Gastroesophageal sphincter (tissue), 4 donors: Measurements from ENCODE around the gene MTCL1. TPM values are rescaled to one million over a fixed set of nuclear protein-coding genes. Genes with fewer than 3 reads are reported as not detected.

Experiments used
- ATAC-seq: fragments of 150-250 bp; one replicate; pipeline ENCODE4 v1.9.1; 2016; ENCODE audit warnings: mild to moderate bottlenecking, moderate library complexity
- H3K27ac ChIP-seq, 4 donors: fragments of 200-600 bp; sonication (generic) in 3 of 4; 1 replicate in 3 of 4; 2 replicates in 1 of 4; pipeline ENCODE4 v1.5.1; 2016 to 2019
- H3K27me3 ChIP-seq: fragments of 200-600 bp; sonication (generic); one replicate; pipeline ENCODE4 v1.5.1; 2019
- H3K36me3 ChIP-seq, 2 donors: fragments of 200-600 bp; sonication (generic); one replicate each; pipeline ENCODE4 v1.5.1; 2019; ENCODE audit warnings: control low read depth in 1 of 2
- H3K4me1 ChIP-seq, 3 donors: fragments of 200-600 bp; sonication (generic); 1 replicate in 2 of 3; 2 replicates in 1 of 3; pipeline ENCODE4 v1.5.1; 2016 to 2019; ENCODE audit warnings: control low read depth in 2 of 3
- H3K4me3 ChIP-seq, 2 donors: fragments of 200-600 bp; sonication (generic); one replicate each; pipeline ENCODE4 v1.5.1; 2019; ENCODE audit warnings: mild to moderate bottlenecking in 1 of 2, moderate library complexity in 1 of 2
- H3K9me3 ChIP-seq, 3 donors: fragments of 200-600 bp; sonication (generic); one replicate each; pipeline ENCODE4 v1.5.1; 2017 to 2019; ENCODE audit warnings: control low read depth in 2 of 3
- EP300 ChIP-seq: sonication (generic); formaldehyde crosslinking; IDR thresholded peaks from one replicate; pipeline ENCODE4 v1.6.1; 2017; ENCODE audit warnings: antibody characterized with exemption, mild to moderate bottlenecking
- POLR2A ChIP-seq, 2 donors: fragments of 450-650 bp; IDR thresholded peaks; one replicate each; pipeline ENCODE4 v1.6.1; 2017; ENCODE audit warnings: antibody characterized with exemption in 2 of 2, mild to moderate bottlenecking in 2 of 2, moderate library complexity in 1 of 2
- POLR2AphosphoS5 ChIP-seq: sonication (generic); formaldehyde crosslinking; IDR thresholded peaks from one replicate; pipeline ENCODE4 v1.6.1; 2017; ENCODE audit warnings: antibody characterized with exemption
- WGBS, 2 donors: methylation state at CpG; one replicate each; pipeline ENCODE4 v1.1.5; 2018; ENCODE audit warnings: low coverage in 1 of 2; 5-methylcytosine and 5-hydroxymethylcytosine counted together
- total RNA-seq, 4 donors: library from RNA; depleted of rRNA; stranded (reverse); fragments of >200 nt; gene quantifications; one replicate each; pipeline ENCODE4 v1.1.0, GENCODE V29; 2016
- TF ChIP-seq, protein P1 (sequence below), 4 experiments: fragments of 200-600 bp in 2 of 4; fragments of 450-650 bp in 2 of 4; sonication (generic) in 1 of 4; IDR thresholded peaks; one replicate each; pipeline ENCODE4 v1.5.1; 2017 to 2019; ENCODE audit warnings: antibody characterized with exemption in 4 of 4, mild to moderate bottlenecking in 2 of 4, moderate library complexity in 2 of 4

The MTCL1 gene
- total RNA-seq, 4 donors from 2014 or later = 35.0 to 68.0 (median 51.4) TPM

DNA sequence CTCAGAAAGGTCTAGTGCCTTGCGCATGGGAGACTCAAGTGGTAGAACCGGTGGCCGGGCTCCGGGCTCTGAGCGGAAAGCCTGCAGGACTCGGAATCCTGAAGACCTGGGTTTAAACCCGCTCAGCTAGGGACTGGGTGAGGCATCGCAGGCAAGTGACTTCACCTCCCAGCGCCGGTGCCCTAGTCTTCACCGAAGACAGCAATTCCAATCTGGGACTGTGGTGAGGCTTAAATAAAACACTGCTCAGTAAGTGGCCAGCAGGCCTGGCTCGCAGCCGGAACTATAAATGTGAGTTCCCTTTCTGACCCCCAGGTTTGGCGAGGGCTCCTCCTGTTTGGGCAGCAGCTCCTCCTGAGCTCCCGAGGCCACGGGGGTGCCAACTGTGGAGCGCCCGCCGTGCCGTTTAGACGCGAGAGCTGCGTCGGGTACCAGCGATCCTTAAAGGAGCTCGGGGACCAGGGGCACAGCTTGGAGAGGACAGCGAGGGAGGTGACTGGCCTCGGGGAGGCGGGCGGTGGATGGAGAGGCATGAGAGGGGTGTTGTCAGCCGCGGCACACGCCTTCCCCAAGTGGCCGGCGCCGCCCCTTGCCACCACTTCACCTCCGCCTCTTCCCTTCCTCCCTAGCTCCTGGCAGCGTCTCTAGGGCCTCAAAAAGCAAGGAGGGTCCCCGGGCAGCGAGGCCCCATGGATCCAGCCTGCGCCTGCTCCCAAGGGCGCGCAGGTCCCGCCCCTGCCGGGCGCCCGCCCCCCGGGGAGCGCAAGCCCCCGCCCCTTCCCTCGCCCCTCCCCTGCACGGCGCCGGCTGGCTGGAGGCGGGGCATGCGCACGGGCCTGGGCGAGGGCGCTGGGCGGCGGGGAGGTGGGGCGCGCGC lies 757 bp upstream of the MTCL1 start:
- Histone ChIP-seq H3K4me1 (peaks cover 0 to 55% (median 2%) of the 10 kb centered on the region in 3 donors), H3K4me3 (peak overlapping the region; percentile 43 to 84), H3K27ac (peak overlapping the region; percentile 80 to 95 (median 91)), H3K9me3 (no peaks in the 10 kb centered on the region), H3K27me3 (no peaks in the 10 kb centered on the region), H3K36me3 (no peaks in the 10 kb centered on the region)
- ATAC-seq = peak; percentile 91
- 0 to 5% methylated on average over 9 to 10 of the region's 64 CpGs for WGBS, 2 donors
- TF ChIP-seq EP300 = no peak
- TF ChIP-seq POLR2A (IDR thresholded peaks at IDR 0.05) = peak; percentile 63 to 81
- TF ChIP-seq, protein P1, sequence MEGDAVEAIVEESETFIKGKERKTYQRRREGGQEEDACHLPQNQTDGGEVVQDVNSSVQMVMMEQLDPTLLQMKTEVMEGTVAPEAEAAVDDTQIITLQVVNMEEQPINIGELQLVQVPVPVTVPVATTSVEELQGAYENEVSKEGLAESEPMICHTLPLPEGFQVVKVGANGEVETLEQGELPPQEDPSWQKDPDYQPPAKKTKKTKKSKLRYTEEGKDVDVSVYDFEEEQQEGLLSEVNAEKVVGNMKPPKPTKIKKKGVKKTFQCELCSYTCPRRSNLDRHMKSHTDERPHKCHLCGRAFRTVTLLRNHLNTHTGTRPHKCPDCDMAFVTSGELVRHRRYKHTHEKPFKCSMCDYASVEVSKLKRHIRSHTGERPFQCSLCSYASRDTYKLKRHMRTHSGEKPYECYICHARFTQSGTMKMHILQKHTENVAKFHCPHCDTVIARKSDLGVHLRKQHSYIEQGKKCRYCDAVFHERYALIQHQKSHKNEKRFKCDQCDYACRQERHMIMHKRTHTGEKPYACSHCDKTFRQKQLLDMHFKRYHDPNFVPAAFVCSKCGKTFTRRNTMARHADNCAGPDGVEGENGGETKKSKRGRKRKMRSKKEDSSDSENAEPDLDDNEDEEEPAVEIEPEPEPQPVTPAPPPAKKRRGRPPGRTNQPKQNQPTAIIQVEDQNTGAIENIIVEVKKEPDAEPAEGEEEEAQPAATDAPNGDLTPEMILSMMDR (IDR thresholded peaks at IDR 0.05) = peak in 2 of 4 experiments; percentile 30 to 51
- peak; percentile 67 for TF ChIP-seq POLR2AphosphoS5

DNA sequence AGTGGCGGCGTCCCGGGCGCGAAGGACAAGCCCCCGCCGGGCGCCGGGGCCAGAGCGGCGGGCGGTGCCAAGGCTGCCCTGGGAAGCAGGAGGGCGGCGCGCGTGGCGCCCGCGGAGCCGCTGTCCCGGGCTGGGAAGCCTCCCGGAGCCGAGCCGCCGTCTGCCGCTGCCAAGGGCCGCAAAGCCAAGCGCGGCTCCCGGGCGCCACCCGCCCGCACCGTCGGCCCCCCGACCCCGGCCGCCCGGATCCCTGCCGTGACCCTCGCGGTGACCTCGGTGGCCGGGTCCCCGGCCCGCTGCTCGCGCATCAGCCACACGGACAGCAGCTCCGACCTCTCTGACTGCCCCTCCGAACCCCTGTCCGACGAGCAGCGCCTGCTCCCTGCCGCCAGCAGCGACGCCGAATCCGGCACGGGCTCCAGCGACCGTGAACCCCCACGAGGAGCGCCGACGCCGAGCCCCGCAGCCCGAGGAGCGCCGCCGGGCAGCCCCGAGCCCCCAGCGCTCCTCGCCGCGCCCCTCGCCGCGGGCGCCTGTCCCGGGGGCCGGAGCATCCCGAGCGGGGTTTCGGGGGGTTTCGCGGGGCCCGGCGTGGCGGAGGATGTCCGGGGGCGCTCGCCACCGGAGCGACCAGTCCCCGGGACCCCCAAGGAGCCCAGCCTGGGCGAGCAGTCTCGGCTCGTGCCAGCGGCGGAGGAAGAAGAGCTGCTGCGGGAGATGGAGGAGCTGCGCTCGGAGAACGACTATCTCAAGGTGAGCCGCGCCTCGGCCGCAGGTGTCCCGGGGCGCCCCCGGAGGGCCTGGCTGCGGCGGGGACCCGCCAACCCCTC lies 820 bp downstream of the MTCL1 start:
- no peak for TF ChIP-seq EP300
- TF ChIP-seq POLR2AphosphoS5 = no peak
- TF ChIP-seq, protein P1 (IDR thresholded peaks at IDR 0.05) = no peak
- TF ChIP-seq POLR2A (IDR thresholded peaks at IDR 0.05) = no peak
- Histone ChIP-seq H3K27me3 (no peaks in the 10 kb centered on the region), H3K27ac (peak overlapping the region; percentile 51 to 95 (median 91)), H3K9me3 (no peaks in the 10 kb centered on the region), H3K4me1 (peaks cover 0 to 60% (median 2%) of the 10 kb centered on the region in 3 donors), H3K4me3 (peak overlapping the region; percentile 34 to 84), H3K36me3 (no peaks in the 10 kb centered on the region)
- WGBS, 2 donors = no CpG with 5 or more reads among the region's 116 CpGs
- ATAC-seq = no peak

DNA sequence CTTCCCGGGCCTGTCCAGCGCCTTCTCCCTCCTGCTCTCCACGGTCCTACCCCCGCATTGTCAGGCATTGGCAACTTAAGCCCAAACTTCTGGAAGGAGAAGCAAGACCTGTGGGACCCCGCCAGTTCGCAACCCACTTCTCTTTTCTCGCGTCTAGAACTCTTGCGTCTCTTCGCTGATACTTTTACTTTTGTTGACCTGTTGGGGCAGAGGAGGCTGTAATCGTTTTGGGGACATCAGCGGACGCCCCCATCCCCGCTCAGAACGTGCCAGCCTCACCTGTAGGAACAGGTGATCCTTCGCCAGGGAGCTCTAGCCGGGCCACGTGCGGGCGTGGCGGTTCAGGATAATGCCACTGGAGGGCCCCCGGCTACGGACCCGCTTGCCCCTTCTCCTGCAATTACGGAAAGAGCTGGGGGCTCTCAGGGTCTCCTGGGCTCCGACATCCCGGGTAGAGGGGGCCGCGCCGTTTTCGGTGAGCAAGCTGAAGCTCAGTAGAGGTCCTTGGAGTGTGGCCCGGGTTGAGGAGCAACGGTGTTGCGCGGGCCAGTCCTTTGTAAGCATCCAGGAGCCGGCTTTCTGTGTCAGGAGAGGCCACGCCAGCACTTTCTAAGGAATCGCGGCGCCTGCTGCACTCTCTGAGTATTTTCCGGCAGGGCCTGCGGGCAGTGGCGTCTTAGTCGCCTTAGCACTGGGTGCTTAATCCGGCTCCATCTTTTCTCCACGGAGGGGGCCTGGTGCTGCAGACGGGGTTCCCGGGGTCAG lies 1.6 kb downstream of the MTCL1 start:
- Histone ChIP-seq H3K27ac (peak overlapping the region; percentile 51 to 95 (median 91)), H3K9me3 (no peaks in the 10 kb centered on the region), H3K4me3 (peak overlapping the region; percentile 34 to 84), H3K27me3 (no peaks in the 10 kb centered on the region), H3K4me1 (peaks cover 0 to 57% (median 2%) of the 10 kb centered on the region in 3 donors), H3K36me3 (no peaks in the 10 kb centered on the region)
- peak; percentile 7 for ATAC-seq
- peak in 1 of 2 donors; percentile 23 for TF ChIP-seq POLR2A (IDR thresholded peaks at IDR 0.05)
- no peak for TF ChIP-seq EP300
- TF ChIP-seq, protein P1 (IDR thresholded peaks at IDR 0.05) = peak in 3 of 4 experiments; percentile 38 to 49 (median 41)
- TF ChIP-seq POLR2AphosphoS5 = peak; percentile 21
- WGBS, 2 donors = 2% methylated on average over 6 of the region's 48 CpGs; no CpG with 5 or more reads in 1 of the 2 donors

DNA sequence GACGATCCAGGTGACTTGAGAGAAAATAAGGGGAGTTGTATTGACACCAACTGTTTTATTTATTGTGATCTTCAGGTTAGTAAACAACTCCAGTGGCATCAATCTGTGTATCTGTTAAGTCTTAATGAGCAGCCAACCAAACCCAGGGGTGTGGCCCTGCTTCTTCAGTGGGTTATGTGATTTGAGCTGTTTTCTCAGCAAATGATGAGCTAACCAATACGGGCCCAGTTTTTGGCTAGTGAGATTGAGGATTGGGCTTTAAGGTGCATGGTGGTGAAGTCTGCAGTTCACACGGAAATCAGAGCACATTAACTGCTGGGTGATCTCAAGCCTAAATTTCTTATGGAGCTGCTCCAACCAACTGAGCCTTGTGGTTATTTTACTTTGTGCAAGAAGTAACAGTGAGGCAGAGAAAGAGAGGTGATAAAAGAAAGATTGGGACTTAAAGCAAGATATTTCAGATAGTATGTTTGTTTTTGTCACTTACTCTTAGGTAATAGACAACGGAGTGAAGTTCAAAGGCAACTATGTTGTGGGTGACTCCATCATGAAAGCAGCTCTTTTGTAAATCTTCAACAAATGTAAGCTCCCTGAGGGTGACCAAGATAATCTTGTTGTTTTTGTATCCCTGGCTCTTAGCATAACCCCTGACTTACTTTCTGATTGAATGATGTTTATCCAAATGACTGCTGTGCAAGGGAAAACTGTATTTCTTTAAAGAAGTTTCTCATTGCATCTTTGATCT lies 2.4 kb downstream of the MTCL1 start:
- no peaks in the 10 kb centered on the region for H3K9me3 ChIP-seq
- no peaks in the 10 kb centered on the region for H3K36me3 ChIP-seq
- ATAC-seq = no peak
- H3K27me3 ChIP-seq = no peaks in the 10 kb centered on the region
- WGBS, 2 donors = 38 to 47% methylated on average over 1 to 3 of the region's 4 CpGs
- H3K27ac ChIP-seq = peak overlapping the region; percentile 51 to 95 (median 91)
- peak overlapping the region; percentile 34 to 84 for H3K4me3 ChIP-seq
- TF ChIP-seq EP300 (no peak), POLR2A (IDR thresholded peaks at IDR 0.05) (no peak), POLR2AphosphoS5 (no peak)
- TF ChIP-seq, protein P1 (IDR thresholded peaks at IDR 0.05) = no peak
- peaks cover 0 to 64% (median 2%) of the 10 kb centered on the region in 3 donors for H3K4me1 ChIP-seq
